ENCODE results near the gene EGR1.

EGR1 gene

GRCh38 chr5:138466900-138467710, 1.8 kb downstream of the EGR1 start:
- Histone ChIP-seq H3K27me3 (peaks cover 34% of the 10 kb centered on the region), H3K9me3 (no peaks in the 10 kb centered on the region)

GRCh38 chr5:138467711-138468132, 2.4 kb downstream of the EGR1 start:
- H3K36me3 ChIP-seq: no peaks in the 10 kb centered on the region
- H3K9me3 ChIP-seq: no peaks in the 10 kb centered on the region
- H3K4me3 ChIP-seq (ENCODE audit: low read depth in 1 of 2, low read length in 1 of 2): no peak overlapping the region
- peaks cover 41% of the 10 kb centered on the region for H3K27me3 ChIP-seq
- no peak overlapping the region for H3K27ac ChIP-seq
- peaks cover 24% of the 10 kb centered on the region in 2 experiments for H3K4me1 ChIP-seq (ENCODE audit: control insufficient read depth in 1 of 2, insufficient read depth in 1 of 2, low read depth in 1 of 2, low read length in 1 of 2)
- TF ChIP-seq CTCF (IDR thresholded peaks at IDR 0.05): no peak

More at GRCh38 chr5:138466900-138467710, 1.8 kb downstream of the EGR1 start:
- no peaks in the 10 kb centered on the region for H3K36me3 ChIP-seq
- peaks cover 24% of the 10 kb centered on the region in 2 experiments for H3K4me1 ChIP-seq (ENCODE audit: control insufficient read depth in 1 of 2, insufficient read depth in 1 of 2, low read depth in 1 of 2, low read length in 1 of 2)
- no peak overlapping the region for H3K4me3 ChIP-seq (ENCODE audit: low read depth in 1 of 2, low read length in 1 of 2)
- H3K27ac ChIP-seq: no peak overlapping the region
- no peak for TF ChIP-seq CTCF (IDR thresholded peaks at IDR 0.05)

- Histone ChIP-seq H3K4me3 (ENCODE audit: low read depth in 1 of 2, low read length in 1 of 2) (no peak overlapping the region), H3K27me3 (peaks cover 47% of the 10 kb centered on the region), H3K9me3 (no peaks in the 10 kb centered on the region), H3K36me3 (no peaks in the 10 kb centered on the region), H3K27ac (no peak overlapping the region), H3K4me1 (ENCODE audit: control insufficient read depth in 1 of 2, insufficient read depth in 1 of 2, low read depth in 1 of 2, low read length in 1 of 2) (peaks cover 23 to 24% of the 10 kb centered on the region in 2 experiments)
- TF ChIP-seq CTCF (IDR thresholded peaks at IDR 0.05): no peak
Measured at GRCh38 chr5:138468133-138468965, 3.1 kb downstream of the EGR1 start.

GRCh38 chr5:138468966-138469539, 3.8 kb downstream of the EGR1 start:
- H3K36me3 ChIP-seq: no peaks in the 10 kb centered on the region
- H3K27ac ChIP-seq: no peak overlapping the region
- H3K4me1 ChIP-seq (ENCODE audit: control insufficient read depth in 1 of 2, insufficient read depth in 1 of 2, low read depth in 1 of 2, low read length in 1 of 2): peaks cover 17 to 18% of the 10 kb centered on the region in 2 experiments
- peaks cover 54% of the 10 kb centered on the region for H3K27me3 ChIP-seq
- no peaks in the 10 kb centered on the region for H3K9me3 ChIP-seq
- H3K4me3 ChIP-seq (ENCODE audit: low read depth in 1 of 2, low read length in 1 of 2): no peak overlapping the region
- TF ChIP-seq CTCF (IDR thresholded peaks at IDR 0.05): no peak

GRCh38 chr5:138469540-138470321, 4.5 kb downstream of the EGR1 start:
- Histone ChIP-seq H3K4me1 (ENCODE audit: control insufficient read depth in 1 of 2, insufficient read depth in 1 of 2, low read depth in 1 of 2, low read length in 1 of 2) (peaks cover 12 to 14% of the 10 kb centered on the region in 2 experiments), H3K27me3 (peaks cover 57% of the 10 kb centered on the region), H3K36me3 (no peaks in the 10 kb centered on the region), H3K9me3 (no peaks in the 10 kb centered on the region), H3K4me3 (ENCODE audit: low read depth in 1 of 2, low read length in 1 of 2) (no peak overlapping the region), H3K27ac (no peak overlapping the region)
- no peak for TF ChIP-seq CTCF (IDR thresholded peaks at IDR 0.05)

All from neutrophil (primary cell).